HUES6 (cell line): ENCODE data around the gene SOX14.

ENCODE experiments used
- H3K27ac ChIP-seq: 2 replicates; pipeline ENCODE4 v1.7.0; 2013; ENCODE audit warnings: low read depth, mild to moderate bottlenecking, low read length, inconsistent platforms
- H3K27me3 ChIP-seq: 2 replicates; pipeline ENCODE4 v1.6.1; 2013; ENCODE audit warnings: low read length; ENCODE audit not compliant: control insufficient read depth, insufficient read depth
- H3K36me3 ChIP-seq: 2 replicates; pipeline ENCODE4 v1.6.1; 2013; ENCODE audit warnings: low read length; ENCODE audit not compliant: control insufficient read depth, insufficient read depth
- H3K4me1 ChIP-seq: 2 replicates; pipeline ENCODE4 v1.6.1; 2013; ENCODE audit warnings: low read length; ENCODE audit not compliant: control insufficient read depth, insufficient read depth
- H3K4me3 ChIP-seq: 2 replicates; pipeline ENCODE4 v1.5.1; 2013; ENCODE audit warnings: low read depth, low read length
- H3K9ac ChIP-seq: one replicate; pipeline ENCODE4 v1.6.1; 2013; ENCODE audit warnings: mild to moderate bottlenecking, low read length
- H3K9me3 ChIP-seq: 2 replicates; pipeline ENCODE4 v1.6.1; 2013; ENCODE audit warnings: low read depth, low read length; ENCODE audit not compliant: control insufficient read depth, insufficient read depth

SOX14 gene

GRCh38 chr3:137768361-137769321 lies 4.5 kb downstream of the SOX14 start:
- Histone ChIP-seq H3K27ac (no peak overlapping the region), H3K27me3 (peaks cover 100% of the 10 kb centered on the region), H3K9ac (peak overlapping the region; percentile 58), H3K36me3 (no peaks in the 10 kb centered on the region), H3K4me3 (peak overlapping the region; percentile 63), H3K9me3 (no peaks in the 10 kb centered on the region), H3K4me1 (peaks cover 68% of the 10 kb centered on the region)

- peaks cover 100% of the 10 kb centered on the region for H3K27me3 ChIP-seq
- H3K36me3 ChIP-seq = no peaks in the 10 kb centered on the region
- H3K4me3 ChIP-seq = peak overlapping the region; percentile 63
- no peak overlapping the region for H3K27ac ChIP-seq
- H3K9ac ChIP-seq = no peak overlapping the region
- no peaks in the 10 kb centered on the region for H3K9me3 ChIP-seq
- H3K4me1 ChIP-seq = peaks cover 65% of the 10 kb centered on the region
Measured at GRCh38 chr3:137769322-137770065, 5.4 kb downstream of the SOX14 start.

- peaks cover 100% of the 10 kb centered on the region for H3K27me3 ChIP-seq
- H3K27ac ChIP-seq = no peak overlapping the region
- no peaks in the 10 kb centered on the region for H3K36me3 ChIP-seq
- no peaks in the 10 kb centered on the region for H3K9me3 ChIP-seq
- H3K4me3 ChIP-seq = peak overlapping the region; percentile 63
- peaks cover 60% of the 10 kb centered on the region for H3K4me1 ChIP-seq
- peak overlapping the region; percentile 34 for H3K9ac ChIP-seq
Measured at GRCh38 chr3:137770066-137770834, 6.1 kb downstream of the SOX14 start.

GRCh38 chr3:137770835-137771399 lies 6.8 kb downstream of the SOX14 start:
- Histone ChIP-seq H3K9ac (peak overlapping the region; percentile 34), H3K9me3 (no peaks in the 10 kb centered on the region), H3K27me3 (peaks cover 100% of the 10 kb centered on the region), H3K36me3 (no peaks in the 10 kb centered on the region), H3K4me1 (peaks cover 53% of the 10 kb centered on the region), H3K4me3 (peak overlapping the region; percentile 63), H3K27ac (no peak overlapping the region)

- no peak overlapping the region for H3K27ac ChIP-seq
- peak overlapping the region; percentile 63 for H3K4me3 ChIP-seq
- no peaks in the 10 kb centered on the region for H3K36me3 ChIP-seq
- peaks cover 100% of the 10 kb centered on the region for H3K27me3 ChIP-seq
- H3K9ac ChIP-seq = no peak overlapping the region
- peaks cover 49% of the 10 kb centered on the region for H3K4me1 ChIP-seq
- no peaks in the 10 kb centered on the region for H3K9me3 ChIP-seq
Measured at GRCh38 chr3:137771401-137772213, 7.5 kb downstream of the SOX14 start.

GRCh38 chr3:137772214-137772955 lies 8.3 kb downstream of the SOX14 start:
- H3K9ac ChIP-seq = no peak overlapping the region
- H3K27ac ChIP-seq = no peak overlapping the region
- peaks cover 100% of the 10 kb centered on the region for H3K27me3 ChIP-seq
- H3K36me3 ChIP-seq = no peaks in the 10 kb centered on the region
- H3K4me1 ChIP-seq = peaks cover 42% of the 10 kb centered on the region
- no peaks in the 10 kb centered on the region for H3K9me3 ChIP-seq
- H3K4me3 ChIP-seq = peak overlapping the region; percentile 63

GRCh38 chr3:137778941-137779340 lies 14.8 kb downstream of the SOX14 start:
- Histone ChIP-seq H3K9ac (no peak overlapping the region), H3K4me3 (no peak overlapping the region), H3K27me3 (peaks cover 81% of the 10 kb centered on the region), H3K27ac (no peak overlapping the region), H3K36me3 (no peaks in the 10 kb centered on the region), H3K9me3 (no peaks in the 10 kb centered on the region), H3K4me1 (peaks cover 16% of the 10 kb centered on the region)

GRCh38 chr3:137787529-137787928 lies 23.4 kb downstream of the SOX14 start:
- H3K27ac ChIP-seq = no peak overlapping the region
- H3K9me3 ChIP-seq = no peaks in the 10 kb centered on the region
- H3K9ac ChIP-seq = no peak overlapping the region
- no peaks in the 10 kb centered on the region for H3K4me1 ChIP-seq
- H3K36me3 ChIP-seq = no peaks in the 10 kb centered on the region
- H3K27me3 ChIP-seq = peaks cover 16% of the 10 kb centered on the region
- H3K4me3 ChIP-seq = no peak overlapping the region

GRCh38 chr3:137789236-137789635 lies 25.1 kb downstream of the SOX14 start:
- no peaks in the 10 kb centered on the region for H3K4me1 ChIP-seq
- H3K9ac ChIP-seq = no peak overlapping the region
- peaks cover 9% of the 10 kb centered on the region; the same call in 1 of the 2 replicates for H3K27me3 ChIP-seq
- H3K9me3 ChIP-seq = no peaks in the 10 kb centered on the region
- no peaks in the 10 kb centered on the region for H3K36me3 ChIP-seq
- H3K4me3 ChIP-seq = no peak overlapping the region
- H3K27ac ChIP-seq = no peak overlapping the region
